ENCODE results near the gene MCRIP1. TPM values are rescaled to one million over a fixed set of nuclear protein-coding genes. Genes with fewer than 3 reads are reported as not detected.

The MCRIP1 gene
- total RNA-seq, 1 donor from 2014 or later, result 64.1 TPM

GRCh38 chr17:81804559-81805399, 28.3 kb downstream of the MCRIP1 start:
- Histone ChIP-seq H3K9me3 (no peaks in the 10 kb centered on the region), H3K27ac (no peak overlapping the region), H3K4me3 (peak overlapping the region; percentile 8 to 22), H3K4me1 (peaks cover 6% of the 10 kb centered on the region), H3K27me3 (peaks cover 20% of the 10 kb centered on the region), H3K36me3 (no peaks in the 10 kb centered on the region)
- intact Hi-C loops (cut with DNase I), result no loop called here
- no peak for DNase-seq (ENCODE audit: extremely low spot score in 2 of 2)
- no peak for TF ChIP-seq CTCF (IDR thresholded peaks at IDR 0.05)
- no peak for TF ChIP-seq POLR2AphosphoS5 (IDR thresholded peaks at IDR 0.05; ENCODE audit: insufficient read depth in 1 of 2, low read depth in 1 of 2)
- no peak for TF ChIP-seq POLR2A (IDR thresholded peaks at IDR 0.05)

GRCh38 chr17:81803728-81804558, 29.1 kb downstream of the MCRIP1 start, which contains the start of gene GCGR:
TSS of gene GCGR (plus strand) at chr17:81804150. CDS start at chr17:81809019, 4,869 bp downstream.
- Histone ChIP-seq H3K27me3 (peaks cover 20% of the 10 kb centered on the region), H3K9me3 (no peaks in the 10 kb centered on the region), H3K36me3 (no peaks in the 10 kb centered on the region), H3K4me3 (peak within 1 kb of the TSS; percentile 8 to 22), H3K27ac (no peak within 1 kb of the TSS), H3K4me1 (peaks cover 6% of the 10 kb centered on the region)
- TF ChIP-seq POLR2AphosphoS5 (IDR thresholded peaks at IDR 0.05; ENCODE audit: insufficient read depth in 1 of 2, low read depth in 1 of 2), result no peak
- TF ChIP-seq CTCF (IDR thresholded peaks at IDR 0.05), result no peak
- no peak for TF ChIP-seq POLR2A (IDR thresholded peaks at IDR 0.05)
- no peak for DNase-seq (ENCODE audit: extremely low spot score in 2 of 2)
- intact Hi-C loops (cut with DNase I), result no loop called here

GRCh38 chr17:81802856-81803643, 30.0 kb downstream of the MCRIP1 start:
- TF ChIP-seq POLR2AphosphoS5 (IDR thresholded peaks at IDR 0.05; ENCODE audit: insufficient read depth in 1 of 2, low read depth in 1 of 2), result no peak
- no peak for TF ChIP-seq CTCF (IDR thresholded peaks at IDR 0.05)
- no peak for TF ChIP-seq POLR2A (IDR thresholded peaks at IDR 0.05)
- H3K4me3 ChIP-seq, result peak overlapping the region in 1 of 2 donors; percentile 8
- peaks cover 6% of the 10 kb centered on the region for H3K4me1 ChIP-seq
- intact Hi-C loops (cut with DNase I), result no loop called here
- H3K9me3 ChIP-seq, result no peaks in the 10 kb centered on the region
- H3K27me3 ChIP-seq, result peaks cover 20% of the 10 kb centered on the region
- no peaks in the 10 kb centered on the region for H3K36me3 ChIP-seq
- DNase-seq (ENCODE audit: extremely low spot score in 2 of 2), result no peak
- no peak overlapping the region for H3K27ac ChIP-seq

- Histone ChIP-seq H3K27ac (no peak overlapping the region), H3K36me3 (no peaks in the 10 kb centered on the region), H3K4me3 (no peak overlapping the region), H3K9me3 (no peaks in the 10 kb centered on the region), H3K4me1 (peaks cover 6% of the 10 kb centered on the region), H3K27me3 (peaks cover 20% of the 10 kb centered on the region)
- intact Hi-C loops (cut with DNase I), result no loop called here
- DNase-seq (ENCODE audit: extremely low spot score in 2 of 2), result no peak
- TF ChIP-seq CTCF (IDR thresholded peaks at IDR 0.05), result no peak
- no peak for TF ChIP-seq POLR2A (IDR thresholded peaks at IDR 0.05)
- TF ChIP-seq POLR2AphosphoS5 (IDR thresholded peaks at IDR 0.05; ENCODE audit: insufficient read depth in 1 of 2, low read depth in 1 of 2), result no peak
These were observed 30.9 kb downstream of the MCRIP1 start for GRCh38 chr17:81802048-81802758.

All from vagina (tissue), 2 donors.